Subcutaneous adipose tissue (tissue), 4 donors: ENCODE measurements around the gene ACOT7. TPM values are rescaled to one million over a fixed set of nuclear protein-coding genes. Genes with fewer than 3 reads are reported as not detected.

Source experiments
- CTCF ChIP-seq: fragments of 450-650 bp; IDR thresholded peaks from one replicate; pipeline ENCODE4 v1.5.1; 2016; ENCODE audit warnings: low read depth, mild to moderate bottlenecking, control low read depth, antibody characterized with exemption, moderate library complexity
- total RNA-seq, 4 donors: library from RNA; depleted of rRNA; stranded (reverse); fragments of >200 nt; gene quantifications; one replicate each; pipeline ENCODE4 v1.1.0, GENCODE V29; 2016

Gene ACOT7
- total RNA-seq, 4 donors from 2014 or later, result 7.5 to 14.3 (median 9.8) TPM

GRCh38 chr1:6271006-6271405 lies 122.6 kb downstream of the ACOT7 start:
- no peak for TF ChIP-seq CTCF

- TF ChIP-seq CTCF, result no peak
These were observed 123.2 kb downstream of the ACOT7 start for GRCh38 chr1:6270401-6270800.

- no peak for TF ChIP-seq CTCF
These were observed 123.7 kb downstream of the ACOT7 start for GRCh38 chr1:6269720-6270400.

DNA sequence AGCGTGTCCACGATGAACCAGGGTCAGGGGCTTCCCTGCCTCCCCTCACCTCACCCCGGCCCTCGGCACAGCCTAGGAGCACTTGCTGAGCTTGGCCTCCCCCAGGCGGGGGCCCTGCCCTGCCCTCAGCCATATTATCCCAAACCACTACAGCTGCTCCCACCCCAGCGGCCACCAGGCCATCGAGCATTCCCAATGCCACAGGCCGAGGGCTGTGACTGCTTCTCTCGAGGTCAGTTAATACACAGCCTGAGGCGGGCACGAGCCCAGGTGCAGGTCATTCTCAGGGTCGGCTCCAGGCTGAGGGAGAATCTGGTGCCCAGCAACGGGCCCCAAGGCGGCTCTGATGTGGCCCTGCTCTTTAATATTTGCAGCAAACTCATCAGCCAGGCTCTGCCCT lies 124.3 kb downstream of the ACOT7 start:
- no peak for TF ChIP-seq CTCF

DNA sequence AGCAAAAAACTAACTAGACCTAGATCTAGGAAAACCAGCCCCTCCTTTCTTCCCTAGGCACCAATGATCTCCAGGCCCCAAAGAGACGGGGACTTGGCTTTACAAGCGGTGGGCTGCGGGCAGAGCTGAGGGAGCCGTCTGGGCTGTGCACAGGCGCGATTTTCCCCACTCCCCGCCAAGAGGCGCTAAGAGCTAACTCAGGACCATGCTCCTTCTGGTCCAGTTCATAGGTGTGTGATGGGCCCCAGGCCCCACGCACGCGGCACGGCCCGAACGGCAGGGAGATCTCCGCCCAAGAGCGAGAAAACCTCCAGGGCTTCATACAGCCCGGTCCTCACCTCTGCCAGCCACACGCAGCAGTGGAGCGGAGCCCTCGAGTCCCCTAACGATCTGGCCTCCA lies 125.2 kb downstream of the ACOT7 start:
- no peak for TF ChIP-seq CTCF

- no peak for TF ChIP-seq CTCF
These were observed 125.8 kb downstream of the ACOT7 start for GRCh38 chr1:6267686-6268322.

- TF ChIP-seq CTCF, result no peak
These were observed 126.9 kb downstream of the ACOT7 start for GRCh38 chr1:6266641-6267040.
